ENCODE data around the gene ELAVL3.

DNA sequence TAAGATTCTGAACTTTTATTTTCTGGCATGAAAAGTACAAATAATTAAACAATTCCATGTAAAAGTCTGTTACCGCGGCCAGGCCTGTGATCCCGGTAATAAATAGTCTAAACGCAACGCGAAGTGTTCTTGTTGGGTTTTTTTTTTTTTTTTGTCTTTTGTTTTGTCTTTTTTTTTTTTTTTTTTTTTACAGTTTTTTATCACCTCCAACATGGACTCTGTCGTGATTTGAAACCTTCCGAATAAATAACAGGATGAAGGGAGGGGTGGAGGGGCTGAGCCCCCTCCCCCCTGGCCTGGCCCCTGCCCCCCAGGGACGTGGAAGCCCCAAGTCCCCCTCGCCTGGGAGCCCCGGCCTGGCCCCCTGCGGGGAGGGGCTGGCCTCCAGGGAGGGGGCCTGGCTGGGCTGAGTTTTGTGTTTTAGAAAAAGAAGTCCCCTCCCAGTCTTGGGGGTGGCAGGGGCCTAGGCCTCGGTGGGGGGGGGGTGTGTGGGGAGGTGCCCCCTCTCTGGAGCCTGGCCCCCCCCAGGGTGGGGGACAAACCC lies 29.4 kb downstream of the ELAVL3 start:
- no peak for TF ChIP-seq POLR2A (IDR thresholded peaks at IDR 0.05)
- TF ChIP-seq, protein P1, sequence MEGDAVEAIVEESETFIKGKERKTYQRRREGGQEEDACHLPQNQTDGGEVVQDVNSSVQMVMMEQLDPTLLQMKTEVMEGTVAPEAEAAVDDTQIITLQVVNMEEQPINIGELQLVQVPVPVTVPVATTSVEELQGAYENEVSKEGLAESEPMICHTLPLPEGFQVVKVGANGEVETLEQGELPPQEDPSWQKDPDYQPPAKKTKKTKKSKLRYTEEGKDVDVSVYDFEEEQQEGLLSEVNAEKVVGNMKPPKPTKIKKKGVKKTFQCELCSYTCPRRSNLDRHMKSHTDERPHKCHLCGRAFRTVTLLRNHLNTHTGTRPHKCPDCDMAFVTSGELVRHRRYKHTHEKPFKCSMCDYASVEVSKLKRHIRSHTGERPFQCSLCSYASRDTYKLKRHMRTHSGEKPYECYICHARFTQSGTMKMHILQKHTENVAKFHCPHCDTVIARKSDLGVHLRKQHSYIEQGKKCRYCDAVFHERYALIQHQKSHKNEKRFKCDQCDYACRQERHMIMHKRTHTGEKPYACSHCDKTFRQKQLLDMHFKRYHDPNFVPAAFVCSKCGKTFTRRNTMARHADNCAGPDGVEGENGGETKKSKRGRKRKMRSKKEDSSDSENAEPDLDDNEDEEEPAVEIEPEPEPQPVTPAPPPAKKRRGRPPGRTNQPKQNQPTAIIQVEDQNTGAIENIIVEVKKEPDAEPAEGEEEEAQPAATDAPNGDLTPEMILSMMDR (IDR thresholded peaks at IDR 0.05), result no peak

Measured in Peyer's patch (tissue), 4 donors.